Activated naive CD8-positive, alpha-beta T cell treated with anti-CD3 and anti-CD28 coated beads for 36 hours (primary cell): ENCODE data around the gene SYT2. TPM values are rescaled to one million over a fixed set of nuclear protein-coding genes. Genes with fewer than 3 reads are reported as not detected.
"Not testable (repeated sequence)": the region's sequence is repeated elsewhere in the genome, so short reads cannot be mapped to it uniquely, and the experiment has no call there.

Experiments
- DNase-seq: peaks from one replicate; pipeline ENCODE4 v3.0.0; 2021
- H3K27ac Mint-ChIP-seq: one replicate; pipeline ENCODE4 v1.8.0; 2022; ENCODE audit warnings: mild to moderate bottlenecking, moderate library complexity, mixed read lengths
- H3K27me3 Mint-ChIP-seq: one replicate; pipeline ENCODE4 v1.8.0; 2022; ENCODE audit warnings: mild to moderate bottlenecking, mixed read lengths
- H3K36me3 Mint-ChIP-seq: one replicate; pipeline ENCODE4 v1.8.0; 2021; ENCODE audit warnings: mild to moderate bottlenecking, mixed read lengths
- H3K4me1 Mint-ChIP-seq: one replicate; pipeline ENCODE4 v1.8.0; 2021; ENCODE audit warnings: mixed read lengths
- H3K4me3 Mint-ChIP-seq: one replicate; pipeline ENCODE4 v1.8.0; 2022; ENCODE audit warnings: mild to moderate bottlenecking, moderate library complexity, mixed read lengths
- H3K9me3 Mint-ChIP-seq: one replicate; pipeline ENCODE4 v1.8.0; 2022; ENCODE audit warnings: mixed read lengths
- total RNA-seq, 2 experiments: library from RNA; stranded (reverse); gene quantifications; one replicate each; pipeline ENCODE4 v1.2.3, GENCODE V29; 2021

SYT2 gene
- total RNA-seq, 2 experiments from 2014 or later: not detected

GRCh38 chr1:202714202-202714601 is 3.9 kb upstream of the SYT2 start:
- H3K9me3 Mint-ChIP-seq, H3K4me1 Mint-ChIP-seq, H3K27ac Mint-ChIP-seq, H3K36me3 Mint-ChIP-seq, DNase-seq, H3K4me3 Mint-ChIP-seq: not testable (repeated sequence)
- peaks cover 26% of the 10 kb centered on the region for H3K27me3 Mint-ChIP-seq

GRCh38 chr1:202713110-202713509 is 2.9 kb upstream of the SYT2 start:
- no peak for DNase-seq
- H3K36me3 Mint-ChIP-seq: no peaks in the 10 kb centered on the region
- no peaks in the 10 kb centered on the region for H3K4me1 Mint-ChIP-seq
- no peak overlapping the region for H3K27ac Mint-ChIP-seq
- no peak overlapping the region for H3K4me3 Mint-ChIP-seq
- peaks cover 37% of the 10 kb centered on the region for H3K27me3 Mint-ChIP-seq
- no peaks in the 10 kb centered on the region for H3K9me3 Mint-ChIP-seq

- H3K27me3 Mint-ChIP-seq: peaks cover 46% of the 10 kb centered on the region
- no peaks in the 10 kb centered on the region for H3K36me3 Mint-ChIP-seq
- H3K4me3 Mint-ChIP-seq: no peak overlapping the region
- no peaks in the 10 kb centered on the region for H3K4me1 Mint-ChIP-seq
- DNase-seq: no peak
- H3K27ac Mint-ChIP-seq: no peak overlapping the region
- no peaks in the 10 kb centered on the region for H3K9me3 Mint-ChIP-seq
These were observed 1.8 kb upstream of the SYT2 start for GRCh38 chr1:202711949-202712635.

GRCh38 chr1:202709276-202710041 is 795 bp downstream of the SYT2 start:
- no peak overlapping the region for H3K27ac Mint-ChIP-seq
- H3K36me3 Mint-ChIP-seq: no peaks in the 10 kb centered on the region
- DNase-seq: no peak
- H3K4me3 Mint-ChIP-seq: no peak overlapping the region
- no peaks in the 10 kb centered on the region for H3K4me1 Mint-ChIP-seq
- peaks cover 62% of the 10 kb centered on the region for H3K27me3 Mint-ChIP-seq
- H3K9me3 Mint-ChIP-seq: no peaks in the 10 kb centered on the region

GRCh38 chr1:202708456-202709275 is 1.6 kb downstream of the SYT2 start:
- Mint-ChIP-seq H3K27me3 (peaks cover 70% of the 10 kb centered on the region), H3K36me3 (no peaks in the 10 kb centered on the region), H3K4me1 (no peaks in the 10 kb centered on the region)

GRCh38 chr1:202706851-202707250 is 3.4 kb downstream of the SYT2 start:
- no peak overlapping the region for H3K4me3 Mint-ChIP-seq
- H3K9me3 Mint-ChIP-seq: no peaks in the 10 kb centered on the region
- no peaks in the 10 kb centered on the region for H3K36me3 Mint-ChIP-seq
- H3K4me1 Mint-ChIP-seq: no peaks in the 10 kb centered on the region
- no peak overlapping the region for H3K27ac Mint-ChIP-seq
- H3K27me3 Mint-ChIP-seq: peaks cover 76% of the 10 kb centered on the region
- DNase-seq: no peak

More at GRCh38 chr1:202708456-202709275, 1.6 kb downstream of the SYT2 start:
- H3K27ac Mint-ChIP-seq: no peak overlapping the region
- H3K9me3 Mint-ChIP-seq: no peaks in the 10 kb centered on the region
- DNase-seq: no peak
- no peak overlapping the region for H3K4me3 Mint-ChIP-seq

- Mint-ChIP-seq H3K36me3 (no peaks in the 10 kb centered on the region), H3K9me3 (no peaks in the 10 kb centered on the region), H3K27me3 (peaks cover 53% of the 10 kb centered on the region), H3K4me1 (no peaks in the 10 kb centered on the region), H3K27ac (no peak overlapping the region), H3K4me3 (no peak overlapping the region)
- no peak for DNase-seq
These were observed 5.7 kb downstream of the SYT2 start for GRCh38 chr1:202704601-202705000.

GRCh38 chr1:202703191-202703590 is 7.1 kb downstream of the SYT2 start:
- Mint-ChIP-seq H3K27ac (no peak overlapping the region), H3K36me3 (no peaks in the 10 kb centered on the region), H3K4me1 (no peaks in the 10 kb centered on the region), H3K27me3 (peaks cover 45% of the 10 kb centered on the region), H3K9me3 (no peaks in the 10 kb centered on the region), H3K4me3 (no peak overlapping the region)
- no peak for DNase-seq

- Mint-ChIP-seq H3K4me1 (no peaks in the 10 kb centered on the region), H3K36me3 (no peaks in the 10 kb centered on the region), H3K4me3 (no peak overlapping the region), H3K9me3 (no peaks in the 10 kb centered on the region), H3K27ac (no peak overlapping the region), H3K27me3 (peaks cover 40% of the 10 kb centered on the region)
- no peak for DNase-seq
These were observed 8.2 kb downstream of the SYT2 start for GRCh38 chr1:202702088-202702487.

GRCh38 chr1:202701200-202701599 is 9.1 kb downstream of the SYT2 start:
- no peak overlapping the region for H3K4me3 Mint-ChIP-seq
- no peaks in the 10 kb centered on the region for H3K9me3 Mint-ChIP-seq
- H3K4me1 Mint-ChIP-seq: no peaks in the 10 kb centered on the region
- H3K36me3 Mint-ChIP-seq: no peaks in the 10 kb centered on the region
- peaks cover 38% of the 10 kb centered on the region for H3K27me3 Mint-ChIP-seq
- no peak overlapping the region for H3K27ac Mint-ChIP-seq
- DNase-seq: no peak

GRCh38 chr1:202700061-202700460 is 10.2 kb downstream of the SYT2 start:
- Mint-ChIP-seq H3K4me1 (no peaks in the 10 kb centered on the region), H3K36me3 (no peaks in the 10 kb centered on the region), H3K4me3 (no peak overlapping the region), H3K9me3 (no peaks in the 10 kb centered on the region), H3K27me3 (peaks cover 41% of the 10 kb centered on the region), H3K27ac (no peak overlapping the region)
- DNase-seq: no peak

GRCh38 chr1:202698276-202698675 is 12.0 kb downstream of the SYT2 start:
- no peaks in the 10 kb centered on the region for H3K9me3 Mint-ChIP-seq
- H3K27ac Mint-ChIP-seq: no peak overlapping the region
- no peak for DNase-seq
- no peak overlapping the region for H3K4me3 Mint-ChIP-seq
- H3K4me1 Mint-ChIP-seq: no peaks in the 10 kb centered on the region
- H3K27me3 Mint-ChIP-seq: peaks cover 46% of the 10 kb centered on the region
- no peaks in the 10 kb centered on the region for H3K36me3 Mint-ChIP-seq

GRCh38 chr1:202697038-202697437 is 13.2 kb downstream of the SYT2 start:
- Mint-ChIP-seq H3K36me3 (no peaks in the 10 kb centered on the region), H3K27ac (no peak overlapping the region), H3K4me3 (no peak overlapping the region), H3K9me3 (peaks cover 1% of the 10 kb centered on the region), H3K27me3 (peaks cover 47% of the 10 kb centered on the region), H3K4me1 (no peaks in the 10 kb centered on the region)
- no peak for DNase-seq

GRCh38 chr1:202694314-202694713 is 15.9 kb downstream of the SYT2 start:
- DNase-seq: no peak
- no peaks in the 10 kb centered on the region for H3K4me1 Mint-ChIP-seq
- H3K36me3 Mint-ChIP-seq: no peaks in the 10 kb centered on the region
- H3K4me3 Mint-ChIP-seq: no peak overlapping the region
- no peak overlapping the region for H3K27ac Mint-ChIP-seq
- peaks cover 1% of the 10 kb centered on the region for H3K9me3 Mint-ChIP-seq
- H3K27me3 Mint-ChIP-seq: peaks cover 57% of the 10 kb centered on the region

- Mint-ChIP-seq H3K4me1 (no peaks in the 10 kb centered on the region), H3K4me3 (no peak overlapping the region), H3K27me3 (peaks cover 59% of the 10 kb centered on the region), H3K9me3 (peaks cover 1% of the 10 kb centered on the region), H3K27ac (no peak overlapping the region), H3K36me3 (no peaks in the 10 kb centered on the region)
- DNase-seq: peak; percentile 46
These were observed 17.2 kb downstream of the SYT2 start for GRCh38 chr1:202692959-202693555.
